Measurements from ENCODE around the gene MZB1. TPM values are rescaled to one million over a fixed set of nuclear protein-coding genes. Genes with fewer than 3 reads are reported as not detected.
"Not testable (repeated sequence)": the region's sequence is repeated elsewhere in the genome, so short reads cannot be mapped to it uniquely, and the experiment has no call there.

MZB1 gene
- total RNA-seq, 1 experiment from 2014 or later = 1.1 TPM

DNA sequence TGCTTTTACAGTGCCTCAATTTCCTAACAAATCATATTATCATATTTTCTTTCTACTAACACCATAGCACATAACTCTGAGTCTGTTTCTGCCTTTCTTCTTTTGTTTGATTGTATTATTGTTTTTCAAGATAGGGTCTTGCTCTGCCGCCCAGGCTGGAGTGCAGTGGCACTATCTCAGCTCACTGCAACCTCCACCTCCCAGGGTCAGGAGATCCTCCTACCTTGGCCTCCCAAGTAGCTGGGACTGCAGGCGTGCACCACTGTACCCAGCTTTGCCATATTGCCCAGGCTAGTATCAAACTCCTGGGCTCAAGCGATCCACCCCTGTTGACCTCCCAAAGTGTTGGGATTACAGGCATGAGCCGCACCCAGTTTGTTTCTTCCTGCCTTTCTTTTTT, 29.3 kb downstream of the MZB1 start:
- Mint-ChIP-seq H3K4me3 (no peak overlapping the region), H3K27ac (no peak overlapping the region), H3K27me3 (ENCODE audit: low read depth) (no peaks in the 10 kb centered on the region), H3K36me3 (peaks cover 34% of the 10 kb centered on the region), H3K4me1 (peaks cover 4% of the 10 kb centered on the region), H3K9me3 (no peaks in the 10 kb centered on the region)
- ChIA-PET CTCF (no interaction called here), POLR2A (interaction anchor here (0.7 kb wide), 1 partner anchor 512 kb away, joined by 3 read pairs; no protein-coding TSS in a partner anchor)
- TF ChIP-seq NFE2L1 (CRISPR knock-in tag; IDR thresholded peaks at IDR 0.05) = no peak
- no peak for TF ChIP-seq NR2C2 (CRISPR knock-in tag; IDR thresholded peaks at IDR 0.05)
- TF ChIP-seq FOXJ3 (CRISPR knock-in tag; IDR thresholded peaks at IDR 0.05; ENCODE audit: borderline replicate concordance) = no peak
- TF ChIP-seq, protein P1, sequence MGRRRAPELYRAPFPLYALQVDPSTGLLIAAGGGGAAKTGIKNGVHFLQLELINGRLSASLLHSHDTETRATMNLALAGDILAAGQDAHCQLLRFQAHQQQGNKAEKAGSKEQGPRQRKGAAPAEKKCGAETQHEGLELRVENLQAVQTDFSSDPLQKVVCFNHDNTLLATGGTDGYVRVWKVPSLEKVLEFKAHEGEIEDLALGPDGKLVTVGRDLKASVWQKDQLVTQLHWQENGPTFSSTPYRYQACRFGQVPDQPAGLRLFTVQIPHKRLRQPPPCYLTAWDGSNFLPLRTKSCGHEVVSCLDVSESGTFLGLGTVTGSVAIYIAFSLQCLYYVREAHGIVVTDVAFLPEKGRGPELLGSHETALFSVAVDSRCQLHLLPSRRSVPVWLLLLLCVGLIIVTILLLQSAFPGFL (CRISPR knock-in tag; IDR thresholded peaks at IDR 0.05; ENCODE audit: borderline replicate concordance) = no peak
- TF ChIP-seq, protein P2, sequence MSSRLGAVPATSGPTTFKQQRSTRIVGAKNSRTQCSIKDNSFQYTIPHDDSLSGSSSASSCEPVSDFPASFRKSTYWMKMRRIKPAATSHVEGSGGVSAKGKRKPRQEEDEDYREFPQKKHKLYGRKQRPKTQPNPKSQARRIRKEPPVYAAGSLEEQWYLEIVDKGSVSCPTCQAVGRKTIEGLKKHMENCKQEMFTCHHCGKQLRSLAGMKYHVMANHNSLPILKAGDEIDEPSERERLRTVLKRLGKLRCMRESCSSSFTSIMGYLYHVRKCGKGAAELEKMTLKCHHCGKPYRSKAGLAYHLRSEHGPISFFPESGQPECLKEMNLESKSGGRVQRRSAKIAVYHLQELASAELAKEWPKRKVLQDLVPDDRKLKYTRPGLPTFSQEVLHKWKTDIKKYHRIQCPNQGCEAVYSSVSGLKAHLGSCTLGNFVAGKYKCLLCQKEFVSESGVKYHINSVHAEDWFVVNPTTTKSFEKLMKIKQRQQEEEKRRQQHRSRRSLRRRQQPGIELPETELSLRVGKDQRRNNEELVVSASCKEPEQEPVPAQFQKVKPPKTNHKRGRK (CRISPR knock-in tag; IDR thresholded peaks at IDR 0.05; ENCODE audit: borderline replicate concordance) = no peak
- DNase-seq (ENCODE audit: low spot score) (no peak), ATAC-seq (no peak)

DNA sequence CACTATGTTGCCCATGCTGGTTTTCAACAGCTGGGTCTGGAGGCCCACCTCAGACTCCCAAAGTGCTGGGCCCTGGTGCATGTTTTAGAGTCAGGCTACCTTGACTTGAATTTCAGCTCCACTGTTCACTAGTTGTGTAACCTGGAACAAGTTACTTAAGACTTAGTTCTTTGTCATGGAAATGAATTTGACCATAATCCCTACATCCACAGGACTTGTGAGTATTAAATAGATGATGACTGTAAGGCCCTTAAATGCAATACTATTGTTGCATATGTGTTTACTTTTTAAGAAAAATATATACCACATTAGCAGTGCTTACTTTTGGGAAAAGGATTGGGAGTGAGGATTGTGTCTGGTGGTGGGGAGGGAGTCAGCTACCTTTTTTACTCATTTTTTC, 31.6 kb downstream of the MZB1 start:
- no peak for DNase-seq (ENCODE audit: low spot score)
- TF ChIP-seq ZNF416 (CRISPR knock-in tag; IDR thresholded peaks at IDR 0.05) = no peak
- ATAC-seq = no peak
- POLR2A ChIA-PET = interaction anchor here (1.2 kb wide), 1 partner anchor 61 kb away, joined by 3 read pairs; no protein-coding TSS in a partner anchor
- H3K4me3 Mint-ChIP-seq = no peak overlapping the region
- peaks cover 21% of the 10 kb centered on the region for H3K36me3 Mint-ChIP-seq
- H3K9me3 Mint-ChIP-seq = no peaks in the 10 kb centered on the region
- CTCF ChIA-PET = no interaction called here
- H3K27me3 Mint-ChIP-seq (ENCODE audit: low read depth) = no peaks in the 10 kb centered on the region
- H3K27ac Mint-ChIP-seq = 0 out of 2 replicates have a peak overlapping the region, but pooled peaks have one; percentile 44
- peaks cover 4% of the 10 kb centered on the region for H3K4me1 Mint-ChIP-seq

DNA sequence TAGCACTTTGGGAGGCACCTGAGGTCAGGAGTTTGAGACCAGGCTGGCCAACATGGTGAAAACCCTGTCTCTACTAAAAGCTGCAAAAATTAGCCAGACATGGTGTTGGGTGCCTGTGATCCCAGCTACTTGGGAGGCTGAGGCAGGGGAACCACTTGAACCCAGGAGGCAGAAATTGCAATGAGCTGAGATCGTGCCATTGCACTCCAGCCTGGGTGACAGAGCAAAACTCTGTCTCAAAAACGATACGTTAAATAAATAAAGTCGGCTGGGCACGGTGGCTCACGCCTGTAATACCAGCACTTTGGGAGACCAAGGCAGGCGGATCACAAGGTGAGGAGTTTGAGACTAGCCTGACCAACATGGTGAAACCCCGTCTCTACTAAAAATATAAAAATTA, 33.8 kb downstream of the MZB1 start:
- H3K4me1 Mint-ChIP-seq; H3K9me3 Mint-ChIP-seq; H3K27me3 Mint-ChIP-seq (ENCODE audit: low read depth); POLR2A ChIA-PET; H3K4me3 Mint-ChIP-seq; H3K27ac Mint-ChIP-seq; ATAC-seq; DNase-seq (ENCODE audit: low spot score): not testable (repeated sequence)
- CTCF ChIA-PET = interaction anchor here (1.5 kb wide), 1 partner anchor 14 kb away, joined by 3 read pairs; the partner anchor contains the start of gene PAIP2
- H3K36me3 Mint-ChIP-seq = peaks cover 18% of the 10 kb centered on the region

DNA sequence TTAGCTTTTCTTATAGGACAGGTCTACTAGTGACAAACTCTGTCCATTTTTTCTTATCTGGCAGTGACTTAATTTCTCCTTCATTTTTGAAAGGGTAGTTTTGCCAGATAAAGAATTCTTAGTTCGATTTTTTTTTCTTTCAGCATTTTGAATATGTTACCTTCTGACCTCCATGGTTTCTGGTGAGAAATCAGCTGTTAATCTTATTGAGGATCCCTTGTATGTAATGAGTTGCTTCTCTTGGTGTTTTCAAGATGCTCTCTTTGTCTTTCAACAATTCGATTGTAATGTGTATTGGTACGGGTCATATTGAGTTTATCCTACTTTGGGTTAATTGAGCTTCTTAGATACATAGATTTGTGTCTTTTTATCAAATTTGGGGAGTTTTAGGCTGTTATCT, 35.5 kb downstream of the MZB1 start:
- ATAC-seq (no peak), DNase-seq (ENCODE audit: low spot score) (no peak)
- ChIA-PET CTCF (no interaction called here), POLR2A (interaction anchor here (1.5 kb wide), 1 partner anchor 12 kb away, joined by 5 read pairs; the partner anchor contains the start of gene PAIP2)
- Mint-ChIP-seq H3K4me1 (peaks cover 4% of the 10 kb centered on the region), H3K27ac (no peak overlapping the region), H3K9me3 (no peaks in the 10 kb centered on the region), H3K27me3 (ENCODE audit: low read depth) (no peaks in the 10 kb centered on the region), H3K36me3 (peaks cover 18% of the 10 kb centered on the region), H3K4me3 (no peak overlapping the region)
- TF ChIP-seq, protein P3, sequence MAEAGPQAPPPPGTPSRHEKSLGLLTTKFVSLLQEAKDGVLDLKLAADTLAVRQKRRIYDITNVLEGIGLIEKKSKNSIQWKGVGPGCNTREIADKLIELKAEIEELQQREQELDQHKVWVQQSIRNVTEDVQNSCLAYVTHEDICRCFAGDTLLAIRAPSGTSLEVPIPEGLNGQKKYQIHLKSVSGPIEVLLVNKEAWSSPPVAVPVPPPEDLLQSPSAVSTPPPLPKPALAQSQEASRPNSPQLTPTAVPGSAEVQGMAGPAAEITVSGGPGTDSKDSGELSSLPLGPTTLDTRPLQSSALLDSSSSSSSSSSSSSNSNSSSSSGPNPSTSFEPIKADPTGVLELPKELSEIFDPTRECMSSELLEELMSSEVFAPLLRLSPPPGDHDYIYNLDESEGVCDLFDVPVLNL (CRISPR knock-in tag; IDR thresholded peaks at IDR 0.05; ENCODE audit: borderline replicate concordance, low read depth) = no peak
- TF ChIP-seq IRF2 (CRISPR knock-in tag; IDR thresholded peaks at IDR 0.05; ENCODE audit: borderline replicate concordance, low read depth) (no peak), OVOL2 (CRISPR knock-in tag; IDR thresholded peaks at IDR 0.05; ENCODE audit: borderline replicate concordance) (no peak), GTF2I (CRISPR knock-in tag; conservative IDR thresholded peaks at IDR 0.05) (no peak), ZNF317 (CRISPR knock-in tag; IDR thresholded peaks at IDR 0.05; ENCODE audit: borderline replicate concordance, low read depth) (peak; percentile 74), ZNF121 (CRISPR knock-in tag; IDR thresholded peaks at IDR 0.05) (no peak), FOXP1 (CRISPR knock-in tag; IDR thresholded peaks at IDR 0.05; ENCODE audit: borderline replicate concordance) (no peak), NR1H2 (CRISPR knock-in tag; IDR thresholded peaks at IDR 0.05) (no peak)

All from WTC11 (cell line).